Uterus (tissue), 2 donors: ENCODE data around the gene COX6B1.

Experiments
- CTCF ChIP-seq, 4 experiments: fragments of 200-600 bp in 2 of 4; fragments of 450-650 bp in 2 of 4; sonication (generic) in 2 of 4; IDR thresholded peaks; one replicate each; pipeline ENCODE4 v1.5.1; 2016 to 2019; ENCODE audit warnings: antibody characterized with exemption in 4 of 4, mild to moderate bottlenecking in 2 of 4, moderate library complexity in 1 of 4
- POLR2A ChIP-seq, 2 donors: fragments of 450-650 bp; IDR thresholded peaks; one replicate each; pipeline ENCODE4 v1.6.1; 2016; ENCODE audit warnings: antibody characterized with exemption in 2 of 2, mild to moderate bottlenecking in 1 of 2, moderate library complexity in 1 of 2

DNA sequence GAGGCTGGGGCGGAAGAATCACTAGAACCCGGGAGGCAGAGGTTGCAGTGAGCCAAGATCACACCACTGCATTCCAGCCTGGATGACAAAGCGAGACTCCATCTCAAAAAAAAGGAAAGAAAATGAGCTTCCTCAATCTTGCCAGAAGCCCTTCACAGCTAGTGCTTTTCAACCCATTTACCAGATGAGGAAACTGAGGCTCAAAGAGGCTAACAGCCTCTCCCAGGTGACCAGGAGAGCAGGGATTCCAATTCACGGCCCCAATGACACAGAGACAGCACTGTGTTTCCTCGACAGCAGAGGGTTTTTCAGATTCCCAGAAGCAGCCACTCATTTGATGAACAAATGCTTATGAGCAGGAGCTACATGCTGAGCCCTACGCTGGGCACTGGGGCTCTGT lies 21.4 kb downstream of the COX6B1 start:
- TF ChIP-seq POLR2A (IDR thresholded peaks at IDR 0.05) (no peak), CTCF (IDR thresholded peaks at IDR 0.05) (no peak)
